ENCODE data around the gene ULK4.
A peak's percentile ranks its signal among the peaks of the same experiment; 100 is the strongest.
"Not testable (repeated sequence)": the region's sequence is repeated elsewhere in the genome, so short reads cannot be mapped to it uniquely, and the experiment has no call there.

The ULK4 gene

GRCh38 chr3:41863024-41863423 is 98.9 kb downstream of the ULK4 start:
- no peak for DNase-seq

- not testable (repeated sequence) for DNase-seq
These were observed 101.4 kb downstream of the ULK4 start for GRCh38 chr3:41860489-41860888.

- DNase-seq = no peak
These were observed 106.9 kb downstream of the ULK4 start for GRCh38 chr3:41854956-41855355.

DNA sequence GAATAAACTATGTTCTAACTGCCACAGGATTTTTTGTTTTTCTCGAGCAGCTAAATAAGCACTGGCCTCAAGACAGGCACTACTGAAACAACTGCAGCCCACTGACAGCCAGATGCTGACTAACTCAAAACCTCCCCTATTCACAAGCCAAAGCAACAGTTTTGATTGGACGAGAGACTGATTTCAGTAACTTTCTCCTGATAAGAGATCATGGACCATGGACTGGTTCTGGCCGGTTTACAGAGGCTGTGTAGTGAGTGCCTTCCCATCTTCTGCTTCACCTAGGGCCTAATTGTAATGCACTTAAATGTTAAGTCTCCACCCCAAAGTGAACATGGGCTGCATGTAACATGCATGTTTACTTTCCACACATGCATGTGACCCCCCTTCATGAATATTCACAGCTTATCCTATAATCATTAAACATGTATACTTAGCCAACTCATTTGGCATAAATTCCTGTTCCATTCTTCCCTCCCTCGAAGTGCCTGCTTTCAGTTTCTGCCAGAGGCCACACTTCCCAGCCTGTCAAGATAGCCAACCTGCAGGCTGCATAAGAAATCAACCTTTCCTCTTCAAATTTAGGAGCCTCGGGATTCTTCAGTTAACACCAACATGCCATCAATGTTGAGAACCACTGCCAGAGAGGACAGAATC is 108.2 kb downstream of the ULK4 start:
- DNase-seq = no peak

DNA sequence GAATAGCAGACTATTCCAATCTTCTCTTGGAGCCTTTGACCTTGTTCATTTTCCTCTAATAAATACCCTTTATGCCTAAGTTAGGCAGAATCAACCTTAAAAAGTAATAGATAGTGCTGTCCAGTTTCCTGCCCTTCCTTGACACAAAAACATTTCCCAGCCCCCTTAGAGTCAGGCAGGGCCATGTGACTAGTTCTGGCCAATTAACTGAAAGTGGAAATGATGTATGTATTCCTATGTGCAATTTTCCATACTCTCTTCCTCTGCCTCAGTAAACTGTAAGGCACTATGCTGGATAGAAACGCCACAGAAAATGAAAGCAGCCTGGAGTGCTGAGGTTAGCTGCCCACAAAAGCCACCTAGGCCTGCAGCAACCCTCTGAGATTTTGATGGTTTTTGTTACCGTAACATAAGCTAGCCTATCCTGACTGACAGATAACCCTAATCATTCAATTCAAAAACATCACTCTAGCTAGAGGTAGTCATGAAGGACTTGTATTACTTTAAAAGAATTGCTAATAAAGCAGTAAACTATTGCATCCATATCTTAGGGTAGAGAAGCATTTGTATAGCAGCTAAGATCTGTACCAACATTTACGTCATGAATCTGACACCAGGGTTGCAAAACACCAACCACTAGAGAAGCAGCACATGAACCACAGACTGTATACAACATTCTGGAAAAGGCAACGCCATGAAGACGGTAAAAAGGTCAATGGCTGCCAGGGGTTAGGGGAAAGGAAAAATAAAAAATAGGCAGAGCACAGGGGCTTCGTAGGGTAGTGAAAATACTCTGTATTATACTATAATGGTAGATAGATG is 112.9 kb downstream of the ULK4 start:
- no peak for DNase-seq

DNA sequence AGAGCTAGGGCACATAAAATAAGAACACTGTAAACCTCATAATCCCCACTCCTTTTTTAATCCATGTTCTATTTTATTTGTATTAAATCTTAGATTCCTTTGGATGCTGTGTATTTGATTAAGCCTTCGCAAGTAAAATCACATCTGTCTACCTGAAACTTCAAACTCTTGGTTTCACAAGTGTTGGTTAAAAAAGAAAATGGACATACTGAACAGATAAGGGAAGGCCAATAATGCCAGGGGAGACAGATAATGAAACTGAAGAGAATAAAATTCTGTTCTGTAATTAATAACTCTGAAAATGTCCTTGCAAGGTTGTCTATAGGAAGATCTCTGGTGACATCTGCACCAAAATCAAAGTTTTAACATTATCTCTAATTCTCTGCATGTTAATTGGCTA is 114.2 kb downstream of the ULK4 start:
- DNase-seq = no peak

- DNase-seq = no peak
These were observed 115.1 kb downstream of the ULK4 start for GRCh38 chr3:41846850-41847249.

DNA sequence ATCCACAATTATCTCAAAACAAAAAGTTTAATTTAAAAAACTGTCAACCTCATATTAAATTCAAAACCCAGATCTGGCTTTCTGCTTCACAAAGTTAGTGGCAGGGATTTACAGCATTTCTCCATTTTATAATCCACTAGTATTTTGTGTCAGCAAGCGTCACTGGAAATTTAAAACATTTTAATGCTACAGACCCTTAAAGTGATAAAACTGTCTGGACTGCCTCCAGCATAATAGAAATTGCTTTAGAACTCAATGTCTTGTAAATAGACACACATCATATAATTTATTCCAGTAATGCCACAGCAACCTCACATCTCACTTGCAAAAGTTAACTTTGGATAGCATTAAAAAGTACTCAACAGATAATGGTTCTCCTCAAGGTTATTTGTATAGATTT is 116.1 kb downstream of the ULK4 start:
- no peak for DNase-seq

- DNase-seq = not testable (repeated sequence)
These were observed 117.6 kb downstream of the ULK4 start for GRCh38 chr3:41844256-41844655.

GRCh38 chr3:41840936-41841668 is 120.8 kb downstream of the ULK4 start:
- not testable (repeated sequence) for DNase-seq

- DNase-seq = no peak
These were observed 125.4 kb downstream of the ULK4 start for GRCh38 chr3:41836360-41837134.

- DNase-seq = no peak
These were observed 128.3 kb downstream of the ULK4 start for GRCh38 chr3:41833628-41834027.

DNA sequence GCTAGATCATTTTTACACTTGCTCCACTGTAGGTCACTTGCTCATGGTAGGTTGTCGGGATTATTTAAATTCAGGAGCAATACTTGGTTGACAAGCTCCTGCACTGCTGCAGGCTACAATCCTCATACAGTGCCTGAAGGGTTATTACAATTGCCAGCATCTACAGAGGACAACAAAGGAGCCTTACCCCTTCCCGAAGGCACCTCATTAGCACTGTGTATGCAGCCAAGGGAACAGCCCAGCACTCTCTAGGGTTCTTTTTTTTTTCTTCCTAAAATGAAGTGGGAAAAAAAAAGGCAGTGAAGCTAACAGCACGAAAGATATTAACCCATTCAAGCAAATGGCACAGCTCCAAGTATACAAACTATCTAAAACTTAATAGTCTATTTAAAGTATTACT is 142.7 kb downstream of the ULK4 start:
- DNase-seq = no peak

- DNase-seq = no peak
These were observed 153.3 kb downstream of the ULK4 start for GRCh38 chr3:41808618-41809017.

DNA sequence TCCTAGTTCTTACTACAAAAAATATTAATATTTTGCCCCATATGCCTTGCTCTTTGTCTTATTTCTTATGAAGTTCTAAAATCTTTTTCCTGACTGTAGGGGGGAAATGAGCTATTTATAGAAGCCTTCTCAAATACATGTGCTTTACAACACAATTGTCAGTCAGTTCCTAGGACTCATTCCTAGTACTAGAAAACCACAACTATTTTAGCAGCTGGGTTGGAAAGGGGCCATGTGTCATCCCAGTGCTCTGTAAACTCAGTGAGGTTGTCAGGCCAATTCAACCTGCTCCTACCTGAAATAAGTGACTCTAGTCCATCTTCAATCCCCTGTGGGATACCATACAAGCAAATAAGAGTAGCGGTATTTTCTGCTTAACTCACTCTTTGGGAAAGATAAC is 153.8 kb downstream of the ULK4 start:
- no peak for DNase-seq

DNA sequence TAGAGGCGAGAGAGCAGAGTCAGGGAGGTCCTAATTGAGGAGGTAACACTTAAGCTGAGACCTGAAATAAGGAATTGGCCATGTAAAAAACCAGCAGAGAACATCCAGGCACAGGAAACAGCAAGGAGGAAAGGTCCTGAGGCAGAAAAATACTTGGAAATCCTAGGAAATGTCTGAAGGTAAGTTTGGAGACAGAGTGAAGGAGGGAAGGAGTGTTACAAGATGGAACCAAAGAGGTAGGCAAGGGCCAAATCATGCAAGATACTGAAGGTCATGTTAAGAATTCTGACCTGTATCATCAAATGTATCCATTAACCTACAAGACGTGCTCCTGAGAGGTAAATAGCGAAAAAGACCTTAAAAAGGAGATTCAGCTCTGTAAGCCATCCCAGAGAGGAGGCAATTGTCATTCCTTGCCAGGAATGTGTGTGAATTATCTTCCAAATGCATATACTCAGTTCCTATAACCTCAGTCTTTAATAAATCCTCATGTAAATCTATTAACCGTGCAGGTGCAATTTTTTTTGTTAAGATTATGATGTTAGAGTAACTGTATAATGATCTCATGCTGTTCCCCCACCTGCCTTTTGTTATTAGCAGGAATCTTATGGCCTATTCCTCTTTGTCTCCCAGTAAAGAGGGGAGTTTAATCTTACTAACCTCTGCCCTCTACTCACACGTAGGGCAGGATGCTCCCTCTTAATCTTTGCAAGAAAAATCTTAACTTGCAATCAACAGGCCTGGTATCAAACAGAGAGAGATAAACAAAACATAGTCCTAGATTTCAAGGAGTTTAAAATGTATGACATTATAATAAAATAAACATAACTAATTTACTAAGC is 166.9 kb downstream of the ULK4 start:
- peak; percentile 1 for DNase-seq

DNA sequence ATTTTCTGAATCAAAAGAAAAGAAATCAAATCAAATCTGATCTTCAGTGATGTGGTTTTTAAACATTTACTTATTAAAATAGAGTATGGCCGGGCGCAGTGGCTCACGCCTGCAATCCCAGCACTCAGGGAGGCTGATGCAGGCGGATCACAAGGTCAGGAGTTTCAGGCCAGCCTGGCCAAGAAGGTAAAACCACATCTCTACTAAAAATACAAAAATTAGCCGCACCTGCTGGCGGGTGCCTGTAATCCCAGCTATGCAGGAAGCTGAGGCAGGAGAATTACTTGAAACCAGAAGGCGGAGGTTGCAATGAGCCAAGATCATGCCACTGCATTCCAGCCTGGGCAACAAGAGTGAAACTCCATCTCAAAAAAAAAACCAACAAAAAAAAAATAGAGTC is 169.1 kb downstream of the ULK4 start:
- no peak for DNase-seq

GRCh38 chr3:41769106-41769505 is 192.8 kb downstream of the ULK4 start:
- DNase-seq = no peak

DNA sequence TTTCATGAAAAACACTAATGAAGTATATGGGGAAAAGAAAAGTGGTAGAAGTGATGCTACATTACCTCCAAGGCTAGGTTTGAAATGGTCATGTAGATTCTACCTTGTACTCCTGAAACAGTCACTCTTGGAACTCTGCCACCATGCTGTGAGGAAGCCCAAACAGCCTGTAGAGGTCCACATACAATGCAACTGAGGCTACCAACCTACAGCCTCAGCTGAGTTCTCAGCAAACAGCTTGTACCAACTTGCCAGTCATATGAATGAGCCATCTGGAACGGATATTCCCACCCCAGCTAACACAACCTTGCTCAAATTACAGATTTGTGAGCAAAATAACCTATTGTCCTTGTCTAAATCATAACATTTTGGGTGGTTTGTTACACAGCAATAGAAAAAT is 193.5 kb downstream of the ULK4 start:
- DNase-seq = no peak

DNA sequence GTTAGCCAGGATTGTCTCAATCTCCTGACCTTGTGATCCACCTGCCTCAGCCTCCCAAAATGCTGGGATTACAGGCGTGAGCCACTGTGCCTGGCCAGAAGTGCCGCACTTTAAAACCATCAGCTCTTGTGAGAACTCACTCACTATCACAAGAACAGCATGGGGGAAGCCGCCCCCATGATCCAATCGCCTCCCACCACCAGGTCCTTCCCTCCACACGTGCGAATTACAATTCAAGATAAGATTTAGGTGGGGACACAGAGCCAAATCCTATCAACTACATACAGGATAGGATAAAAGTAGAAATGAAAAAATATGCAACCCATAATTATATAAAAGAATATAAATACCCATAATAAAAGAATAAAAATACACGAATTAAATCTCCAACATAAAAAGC is 199.0 kb downstream of the ULK4 start:
- not testable (repeated sequence) for DNase-seq

GRCh38 chr3:41753651-41754050 is 208.3 kb downstream of the ULK4 start:
- DNase-seq = no peak

GRCh38 chr3:41751597-41751996 is 210.3 kb downstream of the ULK4 start:
- no peak for DNase-seq

All from COR-L47 (cell line).